Nephron progenitor cell (in vitro differentiated cells): Measurements from ENCODE around the gene IGDCC3.

Source experiments
- DNase-seq: peaks from one replicate; pipeline ENCODE4 v3.0.0; 2021
- H3K27ac Mint-ChIP-seq: 2 replicates; pipeline ENCODE4 v1.8.0; 2021; ENCODE audit warnings: mild to moderate bottlenecking, moderate library complexity, mixed read lengths
- H3K27me3 Mint-ChIP-seq: 2 replicates; pipeline ENCODE4 v1.8.0; 2021; ENCODE audit warnings: mild to moderate bottlenecking, low read depth, mixed read lengths; ENCODE audit not compliant: poor library complexity
- H3K36me3 Mint-ChIP-seq: 2 replicates; pipeline ENCODE4 v1.8.0; 2021; ENCODE audit warnings: low read depth, mixed read lengths
- H3K4me1 Mint-ChIP-seq: 2 replicates; pipeline ENCODE4 v1.8.0; 2021; ENCODE audit warnings: mixed read lengths
- H3K4me3 Mint-ChIP-seq: 2 replicates; pipeline ENCODE4 v1.8.0; 2021; ENCODE audit warnings: mild to moderate bottlenecking, moderate library complexity, mixed read lengths
- H3K9me3 Mint-ChIP-seq: 2 replicates; pipeline ENCODE4 v1.8.0; 2021; ENCODE audit warnings: mild to moderate bottlenecking, moderate library complexity, mixed read lengths
- CTCF ChIP-seq: fragments of 200-600 bp; sonication (generic); IDR thresholded peaks from 2 replicates; pipeline ENCODE4 v1.5.0; 2021; ENCODE audit warnings: antibody characterized with exemption

The IGDCC3 gene

GRCh38 chr15:65393557-65393956 is 15.8 kb upstream of the IGDCC3 start:
- Mint-ChIP-seq H3K27me3 (peaks cover 60% of the 10 kb centered on the region), H3K4me1 (peaks cover 12% of the 10 kb centered on the region), H3K4me3 (no peak overlapping the region), H3K9me3 (no peaks in the 10 kb centered on the region), H3K36me3 (peaks cover 64% of the 10 kb centered on the region), H3K27ac (no peak overlapping the region)
- TF ChIP-seq CTCF = no peak
- no peak for DNase-seq

- Mint-ChIP-seq H3K27ac (no peak overlapping the region), H3K36me3 (peaks cover 62% of the 10 kb centered on the region), H3K4me1 (peaks cover 12% of the 10 kb centered on the region), H3K27me3 (peaks cover 56% of the 10 kb centered on the region), H3K9me3 (no peaks in the 10 kb centered on the region), H3K4me3 (no peak overlapping the region)
- no peak for TF ChIP-seq CTCF
- no peak for DNase-seq
These were observed 15.3 kb upstream of the IGDCC3 start for GRCh38 chr15:65393091-65393490.

DNA sequence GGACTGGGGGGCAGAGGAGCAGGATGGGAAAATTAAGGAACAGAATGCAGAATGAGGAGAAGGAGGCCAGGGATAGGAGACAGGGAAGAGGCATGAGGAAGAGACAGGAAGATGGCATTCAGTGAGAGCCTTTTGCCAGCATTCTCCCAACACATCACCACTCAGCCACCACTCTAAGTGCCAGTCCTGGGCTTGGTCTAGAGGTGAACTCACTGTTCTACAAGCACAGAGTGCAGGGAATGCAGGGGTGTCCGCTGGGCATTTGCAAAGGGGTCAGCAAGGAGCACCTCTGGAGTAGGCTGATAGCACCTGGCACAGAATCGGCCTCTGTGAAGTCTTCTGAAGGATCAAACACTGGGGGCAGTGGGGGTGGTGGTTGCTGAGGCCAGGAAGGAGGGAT is 14.6 kb upstream of the IGDCC3 start:
- no peak overlapping the region for H3K27ac Mint-ChIP-seq
- H3K36me3 Mint-ChIP-seq = peaks cover 58% of the 10 kb centered on the region
- DNase-seq = no peak

GRCh38 chr15:65391732-65392131 is 13.9 kb upstream of the IGDCC3 start:
- H3K4me1 Mint-ChIP-seq = peaks cover 7% of the 10 kb centered on the region
- no peak for DNase-seq
- no peaks in the 10 kb centered on the region for H3K9me3 Mint-ChIP-seq
- no peak overlapping the region for H3K4me3 Mint-ChIP-seq
- TF ChIP-seq CTCF = no peak
- peaks cover 46% of the 10 kb centered on the region for H3K27me3 Mint-ChIP-seq
- H3K36me3 Mint-ChIP-seq = peaks cover 54% of the 10 kb centered on the region
- H3K27ac Mint-ChIP-seq = no peak overlapping the region

More for the DNA sequence above, 14.6 kb upstream of the IGDCC3 start:
- Mint-ChIP-seq H3K9me3 (no peaks in the 10 kb centered on the region), H3K27me3 (peaks cover 48% of the 10 kb centered on the region), H3K4me3 (no peak overlapping the region), H3K4me1 (peaks cover 12% of the 10 kb centered on the region)
- no peak for TF ChIP-seq CTCF

- Mint-ChIP-seq H3K27ac (no peak overlapping the region), H3K4me1 (peaks cover 11% of the 10 kb centered on the region), H3K36me3 (peaks cover 52% of the 10 kb centered on the region), H3K9me3 (no peaks in the 10 kb centered on the region), H3K27me3 (peaks cover 35% of the 10 kb centered on the region), H3K4me3 (no peak overlapping the region)
- no peak for TF ChIP-seq CTCF
- no peak for DNase-seq
These were observed 12.6 kb upstream of the IGDCC3 start for GRCh38 chr15:65390447-65390846.

DNA sequence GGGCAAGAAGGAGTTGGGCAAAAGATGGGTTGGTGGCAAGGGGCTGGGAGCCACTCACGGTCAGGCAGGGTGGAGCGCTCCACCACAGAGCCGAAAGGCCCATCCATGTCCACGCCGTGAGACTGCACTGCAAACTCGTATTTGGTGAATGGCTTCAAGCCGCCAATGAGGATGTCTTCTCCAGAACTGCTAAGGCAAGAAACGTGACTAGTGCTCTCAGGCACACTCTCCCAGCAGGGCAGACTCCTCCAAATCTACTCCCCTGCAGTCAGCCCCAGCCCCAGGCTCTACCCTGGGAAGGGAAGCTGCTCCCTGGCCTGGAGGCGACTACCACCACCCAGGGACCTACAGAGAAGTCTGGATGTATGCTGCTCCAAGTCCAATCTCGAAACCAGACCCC is 11.4 kb upstream of the IGDCC3 start:
- H3K27me3 Mint-ChIP-seq = peaks cover 23% of the 10 kb centered on the region
- TF ChIP-seq CTCF = no peak
- no peaks in the 10 kb centered on the region for H3K9me3 Mint-ChIP-seq
- no peak for DNase-seq
- H3K4me3 Mint-ChIP-seq = no peak overlapping the region
- H3K4me1 Mint-ChIP-seq = peaks cover 23% of the 10 kb centered on the region
- H3K27ac Mint-ChIP-seq = no peak overlapping the region
- H3K36me3 Mint-ChIP-seq = peaks cover 40% of the 10 kb centered on the region
